Raji (cell line): ENCODE results near the gene RNF31.

Experiments
- POLR2A ChIP-seq: IDR thresholded peaks from 2 replicates; pipeline ENCODE4 v1.6.1; 2011; ENCODE audit warnings: low read depth, low read length, control low read depth; ENCODE audit not compliant: insufficient read depth

Gene RNF31

DNA sequence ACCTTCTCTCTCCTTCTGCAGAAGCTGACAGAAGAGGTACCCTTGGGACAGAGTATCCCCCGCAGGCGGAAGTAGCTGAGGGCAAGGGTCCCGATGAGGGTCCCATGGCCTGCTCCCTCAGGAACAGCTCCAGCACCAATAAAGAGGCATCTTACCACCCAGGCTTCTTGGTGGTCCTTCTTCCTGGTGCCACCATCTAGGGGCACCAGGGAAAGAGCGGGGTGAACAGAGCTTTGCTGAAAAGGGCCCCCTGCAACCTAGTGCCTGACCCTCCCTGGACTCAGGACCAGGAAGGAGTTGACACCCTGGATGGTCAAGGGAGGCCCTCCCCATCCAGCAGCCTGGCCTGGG is 13.2 kb downstream of the RNF31 start:
- no peak for TF ChIP-seq POLR2A

DNA sequence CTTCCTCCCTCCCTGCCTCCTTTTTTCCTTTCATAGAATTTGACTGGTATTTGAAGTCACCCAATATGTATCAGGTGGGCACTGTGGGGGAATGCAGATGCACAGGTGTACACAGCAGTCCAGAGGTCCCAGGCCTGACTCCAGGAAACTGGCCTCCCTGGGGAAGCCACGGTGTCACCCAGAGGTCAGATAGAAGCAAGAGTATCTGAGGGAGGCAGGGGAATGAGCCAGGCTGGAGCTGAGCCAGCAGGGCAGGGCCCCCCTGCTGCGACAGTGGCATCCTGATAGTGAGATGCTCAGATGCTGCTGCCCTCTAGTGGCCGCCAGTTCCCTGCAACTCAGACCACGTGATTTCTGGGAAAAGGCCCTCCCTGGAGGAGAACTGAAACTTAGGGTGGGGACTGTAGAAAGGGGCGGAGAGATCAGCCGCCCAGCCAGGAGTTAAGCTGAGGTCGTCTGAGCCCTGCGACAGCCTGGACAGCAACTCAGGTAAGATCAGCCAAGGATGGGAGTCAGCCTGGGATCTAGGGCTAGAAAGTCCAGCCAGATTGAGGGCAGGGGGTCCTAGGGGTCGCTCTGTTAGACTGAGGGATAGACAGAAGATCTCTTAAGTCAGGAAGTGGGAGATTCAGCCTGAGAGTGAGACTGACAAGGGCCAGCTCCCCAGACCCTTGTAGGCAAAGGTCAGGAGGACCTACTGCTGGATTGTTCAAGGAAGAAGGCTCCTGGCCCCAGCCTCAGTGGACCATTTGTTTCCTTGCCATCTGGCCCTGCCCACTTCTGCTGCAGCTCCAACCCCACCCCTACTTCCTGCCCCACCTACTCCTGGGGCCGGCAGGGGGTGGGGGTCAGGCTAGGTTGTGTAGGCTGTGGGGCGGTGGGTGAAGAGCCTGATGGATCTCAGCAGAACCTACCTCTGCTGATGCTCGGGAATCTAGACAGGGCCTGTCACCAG is 13.8 kb downstream of the RNF31 start, which contains the start of gene IRF9:
Gene IRF9, plus strand, starts transcription at position 416 of the 955 bp plus-strand sequence. CDS start 880 bp downstream, outside the sequence.
- TF ChIP-seq POLR2A: peak; percentile 71

DNA sequence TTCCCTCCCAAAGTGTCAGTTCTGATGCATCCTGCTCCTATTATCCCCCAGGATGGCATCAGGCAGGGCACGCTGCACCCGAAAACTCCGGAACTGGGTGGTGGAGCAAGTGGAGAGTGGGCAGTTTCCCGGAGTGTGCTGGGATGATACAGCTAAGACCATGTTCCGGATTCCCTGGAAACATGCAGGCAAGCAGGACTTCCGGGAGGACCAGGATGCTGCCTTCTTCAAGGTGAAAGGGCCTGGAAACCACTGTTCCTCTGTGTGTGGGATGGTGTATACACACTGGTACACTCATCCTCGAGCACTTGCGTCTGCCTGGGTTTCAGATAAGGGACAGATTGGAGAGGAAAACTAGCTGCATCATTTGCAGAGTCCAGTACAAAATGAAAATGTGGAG is 14.8 kb downstream of the RNF31 start:
- TF ChIP-seq POLR2A: no peak

DNA sequence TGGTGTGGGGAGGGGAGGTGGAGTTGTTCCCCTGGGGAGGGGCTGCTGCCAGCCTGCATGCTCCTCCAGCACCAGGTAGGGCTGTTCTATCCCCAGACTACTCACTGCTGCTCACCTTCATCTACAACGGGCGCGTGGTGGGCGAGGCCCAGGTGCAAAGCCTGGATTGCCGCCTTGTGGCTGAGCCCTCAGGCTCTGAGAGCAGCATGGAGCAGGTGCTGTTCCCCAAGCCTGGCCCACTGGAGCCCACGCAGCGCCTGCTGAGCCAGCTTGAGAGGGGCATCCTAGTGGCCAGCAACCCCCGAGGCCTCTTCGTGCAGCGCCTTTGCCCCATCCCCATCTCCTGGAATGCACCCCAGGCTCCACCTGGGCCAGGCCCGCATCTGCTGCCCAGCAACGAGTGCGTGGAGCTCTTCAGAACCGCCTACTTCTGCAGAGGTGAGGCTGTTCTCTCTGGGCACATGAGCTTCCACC is 17.3 kb downstream of the RNF31 start:
- no peak for TF ChIP-seq POLR2A

DNA sequence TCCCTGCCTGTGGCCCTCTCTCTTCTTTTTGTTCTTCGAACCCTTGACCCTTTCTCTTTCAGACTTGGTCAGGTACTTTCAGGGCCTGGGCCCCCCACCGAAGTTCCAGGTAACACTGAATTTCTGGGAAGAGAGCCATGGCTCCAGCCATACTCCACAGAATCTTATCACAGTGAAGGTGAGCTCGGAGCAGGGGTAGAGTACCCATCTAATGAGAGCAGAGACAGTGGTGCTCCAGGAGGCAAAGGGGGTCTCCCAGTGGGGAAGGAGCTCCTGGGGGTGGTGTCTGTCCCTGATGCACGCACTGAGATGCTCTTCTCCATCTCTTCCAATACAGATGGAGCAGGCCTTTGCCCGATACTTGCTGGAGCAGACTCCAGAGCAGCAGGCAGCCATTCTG is 18.5 kb downstream of the RNF31 start:
- no peak for TF ChIP-seq POLR2A

DNA sequence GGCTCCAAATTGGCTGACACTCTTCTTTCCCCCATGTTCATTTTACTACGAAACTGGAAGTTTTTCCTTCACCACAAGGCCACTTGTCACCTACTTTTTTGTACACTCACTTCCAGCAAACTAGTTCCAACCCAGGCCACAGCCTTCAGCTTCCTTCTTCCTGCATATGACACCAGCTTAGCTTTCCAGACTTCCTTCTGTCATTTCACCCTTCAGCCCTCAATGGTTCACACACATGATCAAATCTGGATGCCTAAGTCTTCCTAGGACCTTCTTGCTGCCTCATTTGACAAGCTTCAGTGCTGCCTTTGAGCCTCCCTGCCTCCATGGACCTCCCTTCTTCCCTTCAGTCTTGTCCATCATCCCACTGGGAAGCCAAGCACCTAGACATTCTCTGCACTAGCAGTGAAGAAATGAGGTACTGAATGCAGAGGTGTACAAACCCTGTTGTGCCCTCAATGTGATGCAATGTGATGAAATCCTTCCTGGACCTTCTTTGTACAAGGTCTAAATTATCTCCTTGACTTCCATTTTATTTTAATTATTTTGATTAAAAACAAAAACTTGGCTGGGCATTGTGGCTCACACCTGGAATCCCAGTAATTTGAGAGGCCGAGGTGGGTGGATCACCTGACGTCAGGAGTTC is 20.3 kb downstream of the RNF31 start:
- no peak for TF ChIP-seq POLR2A

DNA sequence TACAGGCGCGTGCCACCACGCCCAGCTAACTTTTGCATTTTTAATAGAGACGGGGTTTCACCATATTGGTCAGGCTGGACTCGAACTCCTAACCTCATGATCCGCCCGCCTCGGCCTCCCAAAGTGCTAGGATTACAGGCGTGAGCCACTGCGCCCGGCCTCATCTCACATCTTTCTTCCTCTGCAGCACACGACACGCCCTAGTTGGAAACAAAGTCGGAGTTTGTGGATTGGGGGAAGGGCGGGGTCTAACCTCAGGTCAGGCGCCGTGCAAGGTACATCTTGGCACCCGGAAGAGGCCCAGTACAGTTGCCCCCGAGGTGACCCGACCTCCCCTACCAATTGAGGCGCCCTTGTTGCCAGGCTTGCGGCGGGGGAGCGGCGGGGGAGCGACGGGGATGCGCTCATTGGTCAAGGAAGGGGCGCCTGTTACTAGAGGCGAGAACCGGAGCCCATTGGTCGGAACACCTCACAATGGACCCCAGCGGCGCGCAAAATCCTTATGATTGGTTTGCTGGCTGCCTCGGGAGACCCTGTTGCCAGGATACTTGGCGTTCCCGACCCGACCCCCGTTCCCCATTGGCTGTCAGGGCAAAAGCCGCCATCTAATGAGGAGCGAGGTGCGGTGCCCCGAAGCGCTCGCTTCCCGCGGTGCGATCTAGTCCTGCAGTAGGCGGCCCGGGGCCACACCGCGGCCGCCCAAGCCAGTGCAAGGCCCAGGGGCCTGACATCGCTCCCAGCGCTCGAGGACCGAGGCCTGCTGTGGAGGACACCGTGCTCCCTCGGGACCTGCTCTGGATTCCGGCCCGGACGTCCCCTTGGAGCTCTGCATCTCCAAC is 24.3 kb downstream of the RNF31 start, which contains the start of gene REC8:
Gene REC8, plus strand, starts transcription at position 659 of the 839 bp plus-strand sequence. CDS start 473 bp downstream, outside the sequence.
- peak; percentile 55; the same call in 1 of the 2 replicates for TF ChIP-seq POLR2A

DNA sequence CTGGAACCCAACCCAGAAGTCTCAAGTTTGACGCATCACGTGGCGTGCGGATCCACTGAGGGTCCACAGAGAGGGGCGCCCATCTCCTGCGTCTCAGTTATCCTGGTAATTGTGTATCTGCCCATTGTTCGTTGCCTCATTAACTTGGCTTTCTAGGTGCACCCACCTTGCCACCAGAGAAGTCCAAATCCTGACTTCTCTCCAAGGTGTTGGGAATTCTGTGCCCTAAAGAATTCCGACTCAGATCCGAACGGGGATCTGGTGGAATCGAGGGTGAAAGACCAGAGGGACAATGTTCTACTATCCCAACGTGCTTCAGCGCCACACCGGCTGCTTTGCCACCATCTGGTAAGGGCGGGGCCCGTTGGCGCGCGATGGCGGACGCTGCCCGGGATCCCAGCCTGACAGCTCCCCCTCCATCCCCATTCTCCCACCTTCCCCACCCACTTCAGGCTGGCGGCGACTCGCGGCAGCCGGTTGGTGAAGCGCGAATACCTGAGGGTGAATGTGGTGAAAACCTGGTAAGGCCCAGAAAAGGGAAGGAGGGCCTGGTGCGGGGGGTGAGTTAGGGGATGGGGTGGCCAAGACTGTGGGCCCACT is 25.1 kb downstream of the RNF31 start:
- TF ChIP-seq POLR2A: no peak

DNA sequence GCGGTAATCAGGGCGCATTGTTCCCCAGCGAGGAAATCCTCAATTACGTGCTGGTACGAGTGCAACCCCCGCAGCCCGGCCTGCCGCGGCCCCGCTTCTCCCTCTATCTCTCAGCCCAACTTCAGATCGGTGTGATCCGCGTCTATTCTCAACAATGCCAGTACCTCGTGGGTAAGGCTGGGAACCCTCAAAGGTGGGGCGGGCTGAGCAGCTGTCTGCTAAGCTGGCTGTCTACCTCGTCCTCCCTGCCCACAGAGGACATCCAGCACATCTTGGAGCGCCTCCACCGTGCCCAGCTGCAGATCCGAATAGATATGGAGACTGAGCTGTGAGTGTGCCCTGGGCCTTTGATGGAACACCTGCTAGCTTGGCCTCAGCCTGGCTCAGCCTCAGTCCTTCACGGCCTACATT is 25.6 kb downstream of the RNF31 start:
- no peak for TF ChIP-seq POLR2A

DNA sequence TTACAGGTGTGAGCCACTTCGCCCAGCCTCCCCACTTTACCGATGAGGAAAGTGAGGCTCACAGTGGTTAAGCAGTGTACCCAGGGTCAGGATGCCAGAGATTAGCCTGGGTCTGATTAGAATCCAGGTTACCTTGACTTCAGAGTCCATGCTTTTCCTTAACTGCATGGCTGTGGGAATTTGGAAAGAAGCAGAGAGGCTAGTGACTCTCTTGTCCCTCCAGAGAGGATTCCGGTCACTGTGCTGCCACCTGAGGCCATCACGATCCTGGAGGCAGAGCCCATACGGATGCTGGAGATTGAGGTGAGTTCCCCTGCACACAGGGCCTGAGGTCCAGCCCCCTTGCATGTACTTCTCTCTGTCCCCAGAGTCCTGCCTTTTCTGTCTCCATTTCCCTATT is 29.3 kb downstream of the RNF31 start:
- TF ChIP-seq POLR2A: no peak

DNA sequence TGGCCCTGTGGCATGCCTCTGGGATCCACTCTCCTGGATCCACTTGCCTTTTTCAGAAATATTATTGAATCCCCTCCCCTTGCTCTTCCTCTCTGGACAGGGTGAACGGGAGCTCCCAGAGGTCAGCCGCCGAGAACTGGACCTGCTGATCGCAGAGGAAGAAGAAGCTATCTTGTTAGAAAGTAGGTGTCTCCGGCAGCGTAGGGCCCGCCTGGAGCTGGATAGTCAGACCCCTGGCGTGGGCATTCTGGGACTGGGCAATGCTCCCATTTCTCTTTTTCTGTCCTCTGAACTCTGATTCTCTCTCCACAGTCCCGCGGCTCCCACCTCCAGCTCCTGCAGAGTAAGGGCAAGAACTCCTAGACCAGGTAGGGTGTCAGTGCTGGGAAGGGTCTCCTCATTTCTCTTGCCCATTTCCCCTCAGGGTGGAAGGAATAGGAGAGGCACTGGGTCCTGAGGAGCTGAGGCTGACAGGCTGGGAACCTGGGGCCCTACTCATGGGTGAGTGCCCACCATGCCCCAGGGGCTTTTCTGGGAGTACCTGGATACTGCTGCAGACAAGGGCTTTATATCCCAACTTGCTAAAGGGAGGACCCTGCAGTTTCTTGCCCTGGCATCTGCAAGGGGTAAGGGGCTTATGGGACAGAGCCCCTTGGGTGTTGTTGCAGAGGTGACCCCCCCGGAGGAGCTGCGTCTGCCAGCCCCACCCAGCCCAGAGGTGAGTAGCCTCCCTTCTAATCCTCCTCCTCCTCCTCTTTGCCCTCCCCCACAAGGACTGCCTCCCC is 29.9 kb downstream of the RNF31 start:
- TF ChIP-seq POLR2A: no peak

DNA sequence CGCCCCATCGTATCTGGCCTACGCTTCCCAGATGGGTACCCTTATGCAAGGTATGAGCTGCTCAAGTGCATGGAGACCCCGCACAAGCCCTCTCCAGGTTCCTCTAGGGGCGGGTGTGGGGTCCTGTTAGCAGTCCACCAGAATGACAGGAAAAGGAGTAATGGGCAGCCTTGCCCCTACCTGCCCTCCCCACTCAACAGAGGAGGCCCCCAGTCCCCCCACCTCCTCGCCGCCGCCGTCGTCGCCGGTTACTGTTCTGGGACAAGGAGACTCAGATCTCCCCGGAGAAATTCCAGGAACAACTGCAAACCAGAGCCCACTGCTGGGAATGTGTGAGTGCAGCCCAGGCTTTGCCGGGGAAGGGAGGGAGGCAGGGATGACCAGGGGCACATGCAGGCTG is 30.6 kb downstream of the RNF31 start:
- TF ChIP-seq POLR2A: no peak

DNA sequence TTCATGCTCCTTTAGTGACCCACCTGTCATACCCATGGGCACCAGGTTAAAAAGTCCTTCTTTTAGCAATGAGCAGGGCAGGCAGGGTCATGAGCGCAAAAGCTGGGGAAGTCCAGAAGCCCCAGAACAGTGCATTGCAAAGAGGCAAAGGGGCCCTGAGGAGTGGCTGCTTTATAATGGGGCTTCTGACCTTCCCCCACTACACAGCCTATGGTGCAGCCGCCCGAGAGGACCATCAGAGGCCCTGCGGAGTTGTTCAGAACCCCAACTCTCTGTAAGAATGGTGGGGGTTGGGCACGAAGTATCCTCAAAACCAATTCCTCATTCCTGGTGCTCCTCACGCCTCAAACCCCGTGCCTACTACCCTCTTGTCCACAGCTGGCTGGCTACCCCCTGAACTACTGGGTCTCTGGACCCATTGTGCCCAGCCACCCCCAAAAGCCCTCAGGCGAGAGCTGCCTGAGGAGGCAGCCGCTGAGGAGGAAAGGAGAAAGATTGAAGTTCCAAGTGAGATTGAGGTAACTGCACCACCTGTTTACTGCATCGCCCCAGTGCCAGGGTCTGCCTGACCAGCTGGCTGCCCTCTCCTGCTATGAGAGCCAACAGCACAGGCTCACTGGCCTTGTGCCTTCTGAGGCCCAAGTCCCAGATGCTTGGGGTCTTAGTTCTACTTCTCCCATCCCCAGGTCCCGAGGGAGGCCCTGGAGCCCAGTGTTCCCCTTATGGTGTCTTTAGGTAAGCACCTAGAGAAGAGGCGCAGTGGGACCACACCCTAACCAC is 31.3 kb downstream of the RNF31 start:
- no peak for TF ChIP-seq POLR2A
